ENCODE measurements around the gene VSNL1.

VSNL1 gene

GRCh38 chr2:17664534-17664933 is 124.0 kb downstream of the VSNL1 start:
- H3K36me3 ChIP-seq (ENCODE audit: low read depth): peaks cover 68% of the 10 kb centered on the region
- H3K4me3 ChIP-seq (ENCODE audit: severe bottlenecking): no peak overlapping the region
- H3K9me3 ChIP-seq (ENCODE audit: severe bottlenecking): no peaks in the 10 kb centered on the region
- H3K27me3 ChIP-seq (ENCODE audit: insufficient read depth, poor library complexity, severe bottlenecking): no peaks in the 10 kb centered on the region
- DNase-seq (ENCODE audit: low spot score) (no peak), ATAC-seq (ENCODE audit: low read depth) (no peak)
- H3K27ac ChIP-seq (ENCODE audit: poor library complexity, severe bottlenecking): no peak overlapping the region
- TF ChIP-seq CTCF (IDR thresholded peaks at IDR 0.05; ENCODE audit: poor library complexity, severe bottlenecking): no peak
- H3K4me1 ChIP-seq (ENCODE audit: insufficient read depth, poor library complexity, severe bottlenecking): no peaks in the 10 kb centered on the region

- ATAC-seq (ENCODE audit: low read depth) (no peak), DNase-seq (ENCODE audit: low spot score) (no peak)
- no peaks in the 10 kb centered on the region for H3K4me1 ChIP-seq (ENCODE audit: insufficient read depth, poor library complexity, severe bottlenecking)
- H3K27ac ChIP-seq (ENCODE audit: poor library complexity, severe bottlenecking): no peak overlapping the region
- no peak overlapping the region for H3K4me3 ChIP-seq (ENCODE audit: severe bottlenecking)
- no peaks in the 10 kb centered on the region for H3K9me3 ChIP-seq (ENCODE audit: severe bottlenecking)
- H3K27me3 ChIP-seq (ENCODE audit: insufficient read depth, poor library complexity, severe bottlenecking): no peaks in the 10 kb centered on the region
- no peak for TF ChIP-seq CTCF (IDR thresholded peaks at IDR 0.05; ENCODE audit: poor library complexity, severe bottlenecking)
- H3K36me3 ChIP-seq (ENCODE audit: low read depth): peaks cover 83% of the 10 kb centered on the region
These were observed 127.4 kb downstream of the VSNL1 start for GRCh38 chr2:17667898-17668297.

- DNase-seq (ENCODE audit: low spot score): no peak
- H3K9me3 ChIP-seq (ENCODE audit: severe bottlenecking): no peaks in the 10 kb centered on the region
- no peaks in the 10 kb centered on the region for H3K4me1 ChIP-seq (ENCODE audit: insufficient read depth, poor library complexity, severe bottlenecking)
- no peaks in the 10 kb centered on the region for H3K27me3 ChIP-seq (ENCODE audit: insufficient read depth, poor library complexity, severe bottlenecking)
- TF ChIP-seq CTCF (IDR thresholded peaks at IDR 0.05; ENCODE audit: poor library complexity, severe bottlenecking): no peak
- no peak overlapping the region for H3K27ac ChIP-seq (ENCODE audit: poor library complexity, severe bottlenecking)
- ATAC-seq (ENCODE audit: low read depth): peak; percentile 94
- peaks cover 71% of the 10 kb centered on the region for H3K36me3 ChIP-seq (ENCODE audit: low read depth)
- no peak overlapping the region for H3K4me3 ChIP-seq (ENCODE audit: severe bottlenecking)
These were observed 132.3 kb downstream of the VSNL1 start for GRCh38 chr2:17672583-17673317.

DNA sequence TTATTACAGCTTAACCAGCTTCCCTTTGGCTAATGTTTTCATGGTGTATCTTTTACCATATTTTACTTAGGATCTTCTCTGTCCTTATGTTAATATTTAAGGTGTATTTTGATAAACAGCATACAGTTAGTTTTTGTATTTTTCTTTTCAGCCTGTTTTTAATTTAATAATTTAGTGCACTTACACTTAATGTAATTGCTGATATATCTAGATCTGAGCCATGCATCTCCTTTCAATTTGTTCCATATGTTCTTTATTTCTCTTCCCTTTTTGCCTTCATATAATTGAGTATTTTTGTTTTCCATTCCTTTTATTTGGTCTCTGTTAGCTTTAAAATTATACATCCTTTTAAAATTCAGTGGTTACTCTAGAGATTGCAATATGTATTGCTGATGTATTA is 134.3 kb downstream of the VSNL1 start:
- Histone ChIP-seq H3K4me3 (ENCODE audit: severe bottlenecking) (no peak overlapping the region), H3K36me3 (ENCODE audit: low read depth) (peaks cover 62% of the 10 kb centered on the region), H3K27ac (ENCODE audit: poor library complexity, severe bottlenecking) (no peak overlapping the region), H3K9me3 (ENCODE audit: severe bottlenecking) (no peaks in the 10 kb centered on the region), H3K4me1 (ENCODE audit: insufficient read depth, poor library complexity, severe bottlenecking) (no peaks in the 10 kb centered on the region), H3K27me3 (ENCODE audit: insufficient read depth, poor library complexity, severe bottlenecking) (no peaks in the 10 kb centered on the region)
- TF ChIP-seq CTCF (IDR thresholded peaks at IDR 0.05; ENCODE audit: poor library complexity, severe bottlenecking): no peak
- no peak for ATAC-seq (ENCODE audit: low read depth)
- DNase-seq (ENCODE audit: low spot score): no peak

DNA sequence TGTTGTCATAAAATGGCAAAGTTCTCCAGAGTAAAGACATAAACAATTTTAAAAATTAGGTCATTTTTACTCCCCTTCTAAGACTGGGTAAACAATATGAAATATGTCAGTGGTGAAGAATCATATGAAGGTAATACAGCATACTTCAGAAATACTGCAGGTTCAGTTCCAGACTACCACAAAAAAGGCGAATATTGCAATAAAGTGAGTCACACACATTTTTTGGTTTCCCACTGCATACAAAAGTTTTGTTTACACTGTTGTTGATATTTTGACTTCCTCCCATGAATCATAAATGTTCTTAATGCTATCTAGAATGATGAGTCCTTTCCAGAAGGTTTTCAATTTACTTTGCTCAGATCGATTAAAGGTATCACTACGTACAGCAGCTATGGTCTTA is 139.6 kb downstream of the VSNL1 start:
- H3K36me3 ChIP-seq (ENCODE audit: low read depth): peaks cover 81% of the 10 kb centered on the region
- no peak for DNase-seq (ENCODE audit: low spot score)
- H3K27ac ChIP-seq (ENCODE audit: poor library complexity, severe bottlenecking): no peak overlapping the region
- TF ChIP-seq CTCF (IDR thresholded peaks at IDR 0.05; ENCODE audit: poor library complexity, severe bottlenecking): no peak
- no peaks in the 10 kb centered on the region for H3K27me3 ChIP-seq (ENCODE audit: insufficient read depth, poor library complexity, severe bottlenecking)
- H3K4me1 ChIP-seq (ENCODE audit: insufficient read depth, poor library complexity, severe bottlenecking): peaks cover 2% of the 10 kb centered on the region
- ATAC-seq (ENCODE audit: low read depth): no peak; the same call in 2 of the 3 replicates
- no peaks in the 10 kb centered on the region for H3K9me3 ChIP-seq (ENCODE audit: severe bottlenecking)
- H3K4me3 ChIP-seq (ENCODE audit: severe bottlenecking): no peak overlapping the region

All from RWPE2 (cell line).